Measurements from ENCODE around the gene TSC1. TPM values are rescaled to one million over a fixed set of nuclear protein-coding genes. Genes with fewer than 3 reads are reported as not detected.

TSC1 gene
- total RNA-seq, 1 donor from 2014 or later, result 89.3 TPM

- no peak for DNase-seq
- no peak for TF ChIP-seq CTCF (IDR thresholded peaks at IDR 0.05; ENCODE audit: partially characterized antibody, unreplicated experiment)
- Mint-ChIP-seq H3K27ac (ENCODE audit: unreplicated experiment) (no peak overlapping the region), H3K4me3 (ENCODE audit: unreplicated experiment) (peak overlapping the region; percentile 64), H3K4me1 (ENCODE audit: low read depth, unreplicated experiment) (peaks cover 34% of the 10 kb centered on the region), H3K27me3 (ENCODE audit: unreplicated experiment) (peaks cover 10% of the 10 kb centered on the region), H3K36me3 (ENCODE audit: unreplicated experiment) (no peaks in the 10 kb centered on the region), H3K9me3 (ENCODE audit: unreplicated experiment) (peaks cover 3% of the 10 kb centered on the region)
These were observed 79.7 kb downstream of the TSC1 start for GRCh38 chr9:132864691-132865090.

GRCh38 chr9:132864277-132864676, 80.1 kb downstream of the TSC1 start:
- peaks cover 10% of the 10 kb centered on the region for H3K27me3 Mint-ChIP-seq (ENCODE audit: unreplicated experiment)
- peaks cover 34% of the 10 kb centered on the region for H3K4me1 Mint-ChIP-seq (ENCODE audit: low read depth, unreplicated experiment)
- H3K9me3 Mint-ChIP-seq (ENCODE audit: unreplicated experiment), result peaks cover 3% of the 10 kb centered on the region
- TF ChIP-seq CTCF (IDR thresholded peaks at IDR 0.05; ENCODE audit: partially characterized antibody, unreplicated experiment), result no peak
- no peak for DNase-seq
- H3K36me3 Mint-ChIP-seq (ENCODE audit: unreplicated experiment), result no peaks in the 10 kb centered on the region
- H3K4me3 Mint-ChIP-seq (ENCODE audit: unreplicated experiment), result peak overlapping the region; percentile 64
- no peak overlapping the region for H3K27ac Mint-ChIP-seq (ENCODE audit: unreplicated experiment)

- peaks cover 3% of the 10 kb centered on the region for H3K9me3 Mint-ChIP-seq (ENCODE audit: unreplicated experiment)
- DNase-seq, result no peak
- peaks cover 6% of the 10 kb centered on the region for H3K27me3 Mint-ChIP-seq (ENCODE audit: unreplicated experiment)
- peaks cover 28% of the 10 kb centered on the region for H3K4me1 Mint-ChIP-seq (ENCODE audit: low read depth, unreplicated experiment)
- no peaks in the 10 kb centered on the region for H3K36me3 Mint-ChIP-seq (ENCODE audit: unreplicated experiment)
- H3K27ac Mint-ChIP-seq (ENCODE audit: unreplicated experiment), result no peak overlapping the region
- no peak for TF ChIP-seq CTCF (IDR thresholded peaks at IDR 0.05; ENCODE audit: partially characterized antibody, unreplicated experiment)
- H3K4me3 Mint-ChIP-seq (ENCODE audit: unreplicated experiment), result no peak overlapping the region
These were observed 81.3 kb downstream of the TSC1 start for GRCh38 chr9:132863096-132863495.

GRCh38 chr9:132862533-132862932, 81.9 kb downstream of the TSC1 start:
- Mint-ChIP-seq H3K27me3 (ENCODE audit: unreplicated experiment) (peaks cover 6% of the 10 kb centered on the region), H3K9me3 (ENCODE audit: unreplicated experiment) (no peaks in the 10 kb centered on the region), H3K4me1 (ENCODE audit: low read depth, unreplicated experiment) (peaks cover 23% of the 10 kb centered on the region), H3K27ac (ENCODE audit: unreplicated experiment) (no peak overlapping the region), H3K36me3 (ENCODE audit: unreplicated experiment) (no peaks in the 10 kb centered on the region), H3K4me3 (ENCODE audit: unreplicated experiment) (no peak overlapping the region)
- no peak for DNase-seq
- TF ChIP-seq CTCF (IDR thresholded peaks at IDR 0.05; ENCODE audit: partially characterized antibody, unreplicated experiment), result no peak

GRCh38 chr9:132861666-132862065, 82.8 kb downstream of the TSC1 start:
- Mint-ChIP-seq H3K4me3 (ENCODE audit: unreplicated experiment) (no peak overlapping the region), H3K27ac (ENCODE audit: unreplicated experiment) (no peak overlapping the region)
- no peak for DNase-seq

More at GRCh38 chr9:132861666-132862065, 82.8 kb downstream of the TSC1 start:
- peaks cover 8% of the 10 kb centered on the region for H3K27me3 Mint-ChIP-seq (ENCODE audit: unreplicated experiment)
- no peaks in the 10 kb centered on the region for H3K9me3 Mint-ChIP-seq (ENCODE audit: unreplicated experiment)
- H3K4me1 Mint-ChIP-seq (ENCODE audit: low read depth, unreplicated experiment), result peaks cover 16% of the 10 kb centered on the region
- TF ChIP-seq CTCF (IDR thresholded peaks at IDR 0.05; ENCODE audit: partially characterized antibody, unreplicated experiment), result no peak
- H3K36me3 Mint-ChIP-seq (ENCODE audit: unreplicated experiment), result no peaks in the 10 kb centered on the region

All from glutamatergic neuron (in vitro differentiated cells).